ENCODE data around the gene CISTR. TPM values are rescaled to one million over a fixed set of nuclear protein-coding genes. Genes with fewer than 3 reads are reported as not detected.

CISTR gene
- total RNA-seq, 1 experiment from 2014 or later, result not detected

DNA sequence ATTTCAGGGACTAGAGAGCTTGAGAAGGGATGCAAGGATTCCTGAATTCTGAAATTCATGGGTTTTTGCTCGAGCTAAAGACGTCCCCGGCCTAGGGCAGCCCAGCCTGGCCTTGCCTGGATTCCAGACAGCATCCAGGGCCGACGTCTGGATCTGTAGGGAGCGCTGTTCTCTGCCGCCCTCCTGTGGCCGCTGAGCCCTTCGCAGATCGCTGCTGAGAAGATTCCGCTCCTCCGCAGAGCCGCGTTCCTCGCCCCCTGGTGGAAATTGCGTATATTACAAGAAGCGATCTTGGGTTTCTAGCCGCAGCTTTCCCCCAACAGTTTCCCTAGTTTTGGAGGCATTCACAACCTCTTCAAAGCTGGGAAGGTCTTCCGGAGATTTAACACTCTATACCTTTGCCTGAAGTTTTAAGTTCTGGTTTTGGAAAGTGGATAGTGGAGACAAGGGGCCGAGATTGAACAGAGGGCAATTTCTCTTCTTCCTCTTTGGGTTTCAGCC is 5.1 kb downstream of the CISTR start:
- Histone ChIP-seq H3K9me3 (ENCODE audit: control insufficient read depth, low read depth, low read length) (no peaks in the 10 kb centered on the region), H2BK15ac (ENCODE audit: low read depth, low read length) (no peak overlapping the region), H2BK120ac (ENCODE audit: low read depth, low read length, poor library complexity, severe bottlenecking) (no peak overlapping the region), H2BK5ac (ENCODE audit: insufficient read length, low read length) (no peak overlapping the region), H3K27me3 (ENCODE audit: insufficient read depth, low read length) (peaks cover 39% of the 10 kb centered on the region), H3K14ac (ENCODE audit: insufficient read depth, low read length) (no peak overlapping the region), H2BK20ac (ENCODE audit: low read depth, low read length, poor library complexity, severe bottlenecking) (no peak overlapping the region), H2AFZ (ENCODE audit: low read length) (no peak overlapping the region), H4K20me1 (ENCODE audit: control insufficient read depth, insufficient read depth, insufficient read length) (peaks cover 2% of the 10 kb centered on the region), H4K91ac (ENCODE audit: insufficient read length, low read depth, low read length) (no peak overlapping the region), H3K27ac (ENCODE audit: insufficient read length, low read depth, low read length) (no peak overlapping the region), H2AK5ac (ENCODE audit: insufficient read length, low read length) (no peak overlapping the region), H3K9ac (ENCODE audit: extremely low read depth, insufficient read length, low read length) (no peak overlapping the region), H3K18ac (ENCODE audit: insufficient read length, low read depth, low read length) (no peak overlapping the region), H4K5ac (ENCODE audit: insufficient read length, low read depth, low read length) (no peak overlapping the region), H3K23ac (ENCODE audit: insufficient read length, low read depth, low read length) (no peak overlapping the region), H3K4me1 (ENCODE audit: insufficient read depth, low read length) (no peaks in the 10 kb centered on the region; the same call in 1 of the 2 replicates), H3K4ac (ENCODE audit: low read depth, low read length) (no peak overlapping the region), H3T11ph (ENCODE audit: low read length) (no peak overlapping the region), H2BK12ac (ENCODE audit: insufficient read length, low read depth, low read length) (no peak overlapping the region), H3K23me2 (ENCODE audit: insufficient read length, low read depth, low read length, poor library complexity, severe bottlenecking) (peaks cover 11% of the 10 kb centered on the region), H3K56ac (ENCODE audit: insufficient read length, low read depth, low read length) (no peak overlapping the region), H3K4me2 (ENCODE audit: insufficient read depth, insufficient read length, low read length) (no peak overlapping the region), H3K79me1 (ENCODE audit: insufficient read depth, low read depth, low read length, poor library complexity, severe bottlenecking) (no peaks in the 10 kb centered on the region), H4K8ac (replicated peaks; ENCODE audit: insufficient read length, low read depth, low read length) (no peak overlapping the region), H3K79me2 (ENCODE audit: insufficient read depth, low read length) (no peaks in the 10 kb centered on the region)
- peaks cover 8 to 9% of the 10 kb centered on the region in 2 experiments for H3K4me1 Mint-ChIP-seq
- no peaks in the 10 kb centered on the region for H3K9me3 Mint-ChIP-seq
- no CpG with 5 or more reads among the region's 20 CpGs for WGBS (ENCODE audit: extremely low coverage, insufficient read length, low lambda C conversion rate)
- no peaks in the 10 kb centered on the region; the same call in none of the 2 replicates for H3K27me3 Mint-ChIP-seq (ENCODE audit: low read depth)
- peak; percentile 96 for DNase-seq
- TF ChIP-seq, protein P1, sequence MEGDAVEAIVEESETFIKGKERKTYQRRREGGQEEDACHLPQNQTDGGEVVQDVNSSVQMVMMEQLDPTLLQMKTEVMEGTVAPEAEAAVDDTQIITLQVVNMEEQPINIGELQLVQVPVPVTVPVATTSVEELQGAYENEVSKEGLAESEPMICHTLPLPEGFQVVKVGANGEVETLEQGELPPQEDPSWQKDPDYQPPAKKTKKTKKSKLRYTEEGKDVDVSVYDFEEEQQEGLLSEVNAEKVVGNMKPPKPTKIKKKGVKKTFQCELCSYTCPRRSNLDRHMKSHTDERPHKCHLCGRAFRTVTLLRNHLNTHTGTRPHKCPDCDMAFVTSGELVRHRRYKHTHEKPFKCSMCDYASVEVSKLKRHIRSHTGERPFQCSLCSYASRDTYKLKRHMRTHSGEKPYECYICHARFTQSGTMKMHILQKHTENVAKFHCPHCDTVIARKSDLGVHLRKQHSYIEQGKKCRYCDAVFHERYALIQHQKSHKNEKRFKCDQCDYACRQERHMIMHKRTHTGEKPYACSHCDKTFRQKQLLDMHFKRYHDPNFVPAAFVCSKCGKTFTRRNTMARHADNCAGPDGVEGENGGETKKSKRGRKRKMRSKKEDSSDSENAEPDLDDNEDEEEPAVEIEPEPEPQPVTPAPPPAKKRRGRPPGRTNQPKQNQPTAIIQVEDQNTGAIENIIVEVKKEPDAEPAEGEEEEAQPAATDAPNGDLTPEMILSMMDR (conservative IDR thresholded peaks at IDR 0.05), result peak; percentile 100
- H3K36me3 Mint-ChIP-seq (ENCODE audit: insufficient read depth in 1 of 3, low read depth in 3 of 3), result peaks cover 0 to 2% (median 0%) of the 10 kb centered on the region in 3 experiments; a peak in 1 of 7 replicates
- no peak overlapping the region for H3K27ac Mint-ChIP-seq
- no peak overlapping the region; a peak in 1 of 5 replicates for H3K4me3 Mint-ChIP-seq
